HepG2 (cell line): ENCODE results near the gene PPP1R18. TPM values are rescaled to one million over a fixed set of nuclear protein-coding genes. Genes with fewer than 3 reads are reported as not detected.

Experiments used
- ATAC-seq: fragments of 200-7000 bp; cut with Tn5 transposase; 3 replicates; pipeline ENCODE4 v1.9.1; 2020; ENCODE audit warnings: mild to moderate bottlenecking, moderate library complexity
- BruUV-seq: library from RNA; stranded (reverse); fragments of 400-500 nt; replicated peaks from 2 replicates; lab custom pipeline; 2021; lab: Mats Ljungman, UMichigan
- CTCF ChIA-PET: fragments of 300-600 bp; formaldehyde crosslinking; extraction: SDS; loops from one replicate; lab custom pipeline; 2021; ENCODE audit warnings: low total read pairs, inconsistent platforms, low intra/inter-chr PET ratio; lab: Yijun Ruan, JAX
- POLR2A ChIA-PET: fragments of 350-600 bp; sonication (Branson Sonifier 250); formaldehyde crosslinking; loops from one replicate; lab custom pipeline; 2020; ENCODE audit warnings: antibody characterized with exemption, inconsistent platforms; lab: Yijun Ruan, JAX
- DNase-seq: peaks from one replicate; pipeline ENCODE4 v3.0.0-alpha.2; 2015; ENCODE audit warnings: low spot score
- FAIRE-seq: peaks from 3 replicates; lab custom pipeline; 2011; peaks lifted over from hg19 to GRCh38; lab: Jason Lieb, UNC
- H2AFZ ChIP-seq: one replicate; pipeline ENCODE4 v1.6.1; 2011; ENCODE audit warnings: low read length, inconsistent platforms
- H3K27ac ChIP-seq: fragments of 300-600 bp; 3 replicates; pipeline ENCODE4 v1.8.0; 2011; ENCODE audit warnings: mixed run types, mild to moderate bottlenecking, mixed read lengths, low read length, inconsistent platforms; ENCODE audit not compliant: insufficient read depth; ENCODE audit errors: extremely low read length
- H3K27me3 ChIP-seq, 2 experiments: fragments of 200-600 bp in 1 of 2; 2 replicates in 1 of 2; 3 replicates in 1 of 2; pipeline versions ENCODE4 v1.6.0 to v1.8.0; 2011; ENCODE audit warnings: low read length in 2 of 2, mild to moderate bottlenecking in 2 of 2, moderate library complexity in 2 of 2, inconsistent platforms in 1 of 2; ENCODE audit not compliant: insufficient read depth in 2 of 2, control insufficient read depth in 1 of 2
- H3K36me3 ChIP-seq, 2 experiments: fragments of 200-600 bp in 1 of 2; replicated peaks in 1 of 2; 2 replicates in 1 of 2; 3 replicates in 1 of 2; pipeline versions ENCODE4 v1.5.1 to v1.8.0; 2011; ENCODE audit warnings: low read length in 2 of 2, inconsistent platforms in 1 of 2; ENCODE audit not compliant: insufficient read depth in 2 of 2, control insufficient read depth in 1 of 2
- H3K4me1 ChIP-seq: 2 replicates; pipeline ENCODE4 v1.5.1; 2012; ENCODE audit warnings: low read length, inconsistent platforms; ENCODE audit not compliant: insufficient read depth
- H3K4me2 ChIP-seq: 2 replicates; pipeline ENCODE4 v1.6.0; 2011; ENCODE audit warnings: low read depth, low read length, inconsistent platforms
- H3K4me3 ChIP-seq, 3 experiments: fragments of 200-600 bp in 1 of 3; sonication (generic), shearing (Covaris generic) in 1 of 3; replicated peaks in 1 of 3; 2 replicates each; pipeline ENCODE4 v1.5.1; 2011 to 2016; ENCODE audit warnings: low read length in 3 of 3, inconsistent platforms in 2 of 3, low read depth in 2 of 3, mild to moderate bottlenecking in 2 of 3, control low read depth in 1 of 3, mixed read lengths in 1 of 3; ENCODE audit not compliant: insufficient read depth in 1 of 3
- H3K79me2 ChIP-seq: one replicate; pipeline ENCODE4 v1.6.1; 2011; ENCODE audit warnings: low read length, inconsistent platforms; ENCODE audit not compliant: insufficient read depth
- H3K9ac ChIP-seq: 2 replicates; pipeline ENCODE4 v1.6.0; 2011; ENCODE audit warnings: mild to moderate bottlenecking, low read depth, low read length, inconsistent platforms; ENCODE audit not compliant: insufficient read depth
- H3K9me3 ChIP-seq: 2 replicates; pipeline ENCODE4 v1.5.1; 2012; ENCODE audit warnings: mild to moderate bottlenecking, low read length
- H4K20me1 ChIP-seq: 2 replicates; pipeline ENCODE4 v1.6.0; 2011; ENCODE audit warnings: inconsistent platforms, mild to moderate bottlenecking, low read length, moderate library complexity; ENCODE audit not compliant: insufficient read depth
- RBM22 ChIP-seq: fragments of 200-400 bp; formaldehyde crosslinking; optimal IDR thresholded peaks from 2 replicates; pipeline ENCODE3; 2017; ENCODE audit warnings: mild to moderate bottlenecking, low read length, moderate library complexity
- ZNF75D ChIP-seq: sonication (generic); formaldehyde crosslinking; IDR thresholded peaks from 2 replicates; pipeline ENCODE4 v1.8.1; 2023; ENCODE audit warnings: missing genetic modification reagents, mild to moderate bottlenecking, borderline replicate concordance
- WGBS: methylation state at CpG from one replicate; pipeline ENCODE4 v1.1.6; 2017; ENCODE audit warnings: low lambda C conversion rate; 5-methylcytosine and 5-hydroxymethylcytosine counted together
- in situ Hi-C: cut with HindIII; loops from 2 replicates; pipeline ENCODE4 v1.10.0; 2017; ENCODE audit warnings: low pct_unique_long_range_greater_than_20kb; ENCODE audit not compliant: extremely low pct_ligation_motif_present
- intact Hi-C: fragments of 100-400 bp; cut with micrococcal nuclease; formaldehyde crosslinking; loops from one replicate; pipeline ENCODE4 v1.10.0; 2022; ENCODE audit not compliant: unreplicated experiment
- polyA plus RNA-seq, 8 experiments: library from polyadenylated mRNA; depleted of rRNA in 3 of 8; stranded (reverse) in 7 of 8; unstranded in 1 of 8; fragments of >200 nt; fragmentation: Illumina TruSeq in 4 of 8; extraction: Trizol in 4 of 8; gene quantifications; 2 replicates each; pipeline versions ENCODE4 v1.2.1 to v1.2.3, GENCODE V29; 2011 to 2016; ENCODE audit warnings: low read depth in 4 of 8, missing spikeins in 1 of 8, mixed read lengths in 1 of 8; ENCODE audit not compliant: insufficient read depth in 1 of 8
- total RNA-seq, 5 experiments: library from RNA; depleted of rRNA; stranded (reverse); fragments of >200 nt; fragmentation: Illumina TruSeq; extraction: Trizol; gene quantifications; 2 replicates each; pipeline ENCODE4 v1.2.3, GENCODE V29; 2016; ENCODE audit warnings: low read depth in 1 of 5
- TF ChIP-seq, protein P1 (sequence below): sonication (generic); formaldehyde crosslinking; IDR thresholded peaks from 2 replicates; pipeline ENCODE4 v1.8.1; 2023; ENCODE audit warnings: mild to moderate bottlenecking, missing genetic modification reagents

PPP1R18 gene
- total and polyA plus RNA-seq, 2 of the 13 experiments (the other 11 are each of a cell fraction or from before 2014, with no cell fraction given) = 4.9 to 9.2 TPM

DNA sequence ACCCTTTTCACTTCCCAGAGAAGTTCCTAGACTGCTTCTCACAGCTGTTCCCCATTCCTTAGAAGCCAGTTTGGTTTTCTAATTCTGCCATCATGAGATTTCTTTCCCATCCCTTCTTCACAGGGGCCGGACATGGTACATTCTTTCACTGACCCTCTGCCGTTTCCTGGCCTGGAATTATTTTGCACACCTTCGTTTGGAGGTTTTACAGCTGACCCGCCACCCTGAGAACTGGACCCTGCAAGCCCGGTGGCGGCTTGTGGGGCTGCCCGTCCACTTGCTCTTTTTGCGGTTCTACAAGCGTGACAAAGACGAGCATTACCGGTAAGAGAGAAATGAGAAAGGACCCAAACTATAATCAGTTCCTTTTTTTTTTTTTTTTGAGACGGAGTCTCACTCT is 35.3 kb downstream of the PPP1R18 start:
- 96% methylated on average over 12 of the region's 12 CpGs for WGBS
- intact Hi-C loops = no loop called here
- Histone ChIP-seq H3K4me1 (peaks cover 44% of the 10 kb centered on the region), H4K20me1 (no peaks in the 10 kb centered on the region), H3K36me3 (peaks cover 17 to 47% of the 10 kb centered on the region in 2 experiments), H3K9ac (no peak overlapping the region), H3K9me3 (no peaks in the 10 kb centered on the region), H2AFZ (no peak overlapping the region), H3K4me3 (no peak overlapping the region), H3K27ac (no peak overlapping the region), H3K27me3 (no peaks in the 10 kb centered on the region; a peak in 1 of 5 replicates), H3K79me2 (peaks cover 15% of the 10 kb centered on the region), H3K4me2 (no peak overlapping the region)
- in situ Hi-C loops = no loop called here
- DNase-seq = no peak
- CTCF ChIA-PET = no interaction called here
- BruUV-seq = no TSS peak
- POLR2A ChIA-PET = interaction anchor here (1.5 to 1.7 kb wide), 2 partner anchors 21 to 38 kb away, joined by 3 to 5 read pairs; partner anchors contain the start of gene DHX16
- TF ChIP-seq RBM22 (peak; percentile 83), ZNF75D (CRISPR knock-in tag) (0 out of 2 replicates have a peak, but pooled peaks have one; percentile 33)
- TF ChIP-seq, protein P1, sequence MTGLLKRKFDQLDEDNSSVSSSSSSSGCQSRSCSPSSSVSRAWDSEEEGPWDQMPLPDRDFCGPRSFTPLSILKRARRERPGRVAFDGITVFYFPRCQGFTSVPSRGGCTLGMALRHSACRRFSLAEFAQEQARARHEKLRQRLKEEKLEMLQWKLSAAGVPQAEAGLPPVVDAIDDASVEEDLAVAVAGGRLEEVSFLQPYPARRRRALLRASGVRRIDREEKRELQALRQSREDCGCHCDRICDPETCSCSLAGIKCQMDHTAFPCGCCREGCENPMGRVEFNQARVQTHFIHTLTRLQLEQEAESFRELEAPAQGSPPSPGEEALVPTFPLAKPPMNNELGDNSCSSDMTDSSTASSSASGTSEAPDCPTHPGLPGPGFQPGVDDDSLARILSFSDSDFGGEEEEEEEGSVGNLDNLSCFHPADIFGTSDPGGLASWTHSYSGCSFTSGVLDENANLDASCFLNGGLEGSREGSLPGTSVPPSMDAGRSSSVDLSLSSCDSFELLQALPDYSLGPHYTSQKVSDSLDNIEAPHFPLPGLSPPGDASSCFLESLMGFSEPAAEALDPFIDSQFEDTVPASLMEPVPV (CRISPR knock-in tag) = no peak
- ATAC-seq = no peak
- no peak for FAIRE-seq
